Measurements from ENCODE around the gene LONP2.
"Not testable (repeated sequence)": the region's sequence is repeated elsewhere in the genome, so short reads cannot be mapped to it uniquely, and the experiment has no call there.

Gene LONP2

GRCh38 chr16:48236286-48236685 lies 7.8 kb upstream of the LONP2 start:
- TF ChIP-seq ZFX (IDR thresholded peaks at IDR 0.05) (no peak), CTCF (conservative IDR thresholded peaks at IDR 0.05) (no peak)
- peak overlapping the region; percentile 61; the same call in 1 of the 2 replicates for H3K27ac ChIP-seq

- not testable (repeated sequence) for H3K27ac ChIP-seq
Observed at GRCh38 chr16:48240147-48240546, 4.0 kb upstream of the LONP2 start.

- H3K27ac ChIP-seq = peak overlapping the region; percentile 93
- no peak for TF ChIP-seq ZFX (IDR thresholded peaks at IDR 0.05)
Observed at GRCh38 chr16:48244863-48245195, 729 bp downstream of the LONP2 start.

- TF ChIP-seq ZFX (IDR thresholded peaks at IDR 0.05) = no peak
- TF ChIP-seq CTCF (conservative IDR thresholded peaks at IDR 0.05) = no peak
- no peak overlapping the region for H3K27ac ChIP-seq
Observed at GRCh38 chr16:48246066-48246465, 2.0 kb downstream of the LONP2 start.

GRCh38 chr16:48247311-48247710 lies 3.2 kb downstream of the LONP2 start, which contains the start of gene ABCC11:
Gene ABCC11 (minus strand): TSS chr16:48247539. CDS start chr16:48231921, 15,618 bp downstream.
- no peak within 1 kb of the TSS for H3K27ac ChIP-seq
- TF ChIP-seq CTCF (conservative IDR thresholded peaks at IDR 0.05) (no peak), ZFX (IDR thresholded peaks at IDR 0.05) (no peak)

- peak overlapping the region; percentile 24; the same call in 1 of the 2 replicates for H3K27ac ChIP-seq
- TF ChIP-seq ZFX (IDR thresholded peaks at IDR 0.05) (no peak), CTCF (conservative IDR thresholded peaks at IDR 0.05) (no peak)
Observed at GRCh38 chr16:48250520-48251278, 6.6 kb downstream of the LONP2 start.

- H3K27ac ChIP-seq = no peak overlapping the region
- TF ChIP-seq CTCF (conservative IDR thresholded peaks at IDR 0.05) (no peak), ZFX (IDR thresholded peaks at IDR 0.05) (no peak)
Observed at GRCh38 chr16:48252013-48252412, 7.9 kb downstream of the LONP2 start.

GRCh38 chr16:48256579-48257177 lies 12.6 kb downstream of the LONP2 start:
- H3K27ac ChIP-seq = peak overlapping the region; percentile 66

More at GRCh38 chr16:48256579-48257177, 12.6 kb downstream of the LONP2 start:
- TF ChIP-seq ZFX (IDR thresholded peaks at IDR 0.05) (no peak), CTCF (conservative IDR thresholded peaks at IDR 0.05) (no peak)
